Subcutaneous preadipocyte (primary cell): ENCODE results near the gene GATA5. TPM values are rescaled to one million over a fixed set of nuclear protein-coding genes. Genes with fewer than 3 reads are reported as not detected.

Experiments used
- total RNA-seq: library from RNA; depleted of rRNA; stranded (reverse); fragments of >200 nt; gene quantifications from 2 replicates; pipeline ENCODE4 v1.2.3, GENCODE V29; 2012

GATA5 gene, protein sequence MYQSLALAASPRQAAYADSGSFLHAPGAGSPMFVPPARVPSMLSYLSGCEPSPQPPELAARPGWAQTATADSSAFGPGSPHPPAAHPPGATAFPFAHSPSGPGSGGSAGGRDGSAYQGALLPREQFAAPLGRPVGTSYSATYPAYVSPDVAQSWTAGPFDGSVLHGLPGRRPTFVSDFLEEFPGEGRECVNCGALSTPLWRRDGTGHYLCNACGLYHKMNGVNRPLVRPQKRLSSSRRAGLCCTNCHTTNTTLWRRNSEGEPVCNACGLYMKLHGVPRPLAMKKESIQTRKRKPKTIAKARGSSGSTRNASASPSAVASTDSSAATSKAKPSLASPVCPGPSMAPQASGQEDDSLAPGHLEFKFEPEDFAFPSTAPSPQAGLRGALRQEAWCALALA
- not detected in 2 replicates for total RNA-seq

DNA sequence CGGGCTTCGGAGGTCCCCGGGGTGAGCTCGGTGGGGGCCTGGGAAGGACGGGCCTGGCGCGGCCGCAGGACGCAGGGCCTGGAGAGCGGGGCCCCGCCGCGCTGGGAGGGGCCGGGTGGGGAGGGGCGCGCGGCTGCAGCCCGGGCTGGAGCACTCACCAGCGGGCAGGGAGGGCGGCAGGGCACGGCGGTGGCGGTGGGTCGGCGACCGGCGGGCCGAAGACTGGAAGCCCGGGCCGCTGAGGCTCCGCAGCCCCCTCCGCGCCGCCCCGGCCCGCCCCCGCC lies at the start of gene GATA5:
Gene GATA5, minus strand, starts transcription at position 224 of the 284 bp plus-strand sequence. CDS start 474 bp downstream, outside the sequence.

DNA sequence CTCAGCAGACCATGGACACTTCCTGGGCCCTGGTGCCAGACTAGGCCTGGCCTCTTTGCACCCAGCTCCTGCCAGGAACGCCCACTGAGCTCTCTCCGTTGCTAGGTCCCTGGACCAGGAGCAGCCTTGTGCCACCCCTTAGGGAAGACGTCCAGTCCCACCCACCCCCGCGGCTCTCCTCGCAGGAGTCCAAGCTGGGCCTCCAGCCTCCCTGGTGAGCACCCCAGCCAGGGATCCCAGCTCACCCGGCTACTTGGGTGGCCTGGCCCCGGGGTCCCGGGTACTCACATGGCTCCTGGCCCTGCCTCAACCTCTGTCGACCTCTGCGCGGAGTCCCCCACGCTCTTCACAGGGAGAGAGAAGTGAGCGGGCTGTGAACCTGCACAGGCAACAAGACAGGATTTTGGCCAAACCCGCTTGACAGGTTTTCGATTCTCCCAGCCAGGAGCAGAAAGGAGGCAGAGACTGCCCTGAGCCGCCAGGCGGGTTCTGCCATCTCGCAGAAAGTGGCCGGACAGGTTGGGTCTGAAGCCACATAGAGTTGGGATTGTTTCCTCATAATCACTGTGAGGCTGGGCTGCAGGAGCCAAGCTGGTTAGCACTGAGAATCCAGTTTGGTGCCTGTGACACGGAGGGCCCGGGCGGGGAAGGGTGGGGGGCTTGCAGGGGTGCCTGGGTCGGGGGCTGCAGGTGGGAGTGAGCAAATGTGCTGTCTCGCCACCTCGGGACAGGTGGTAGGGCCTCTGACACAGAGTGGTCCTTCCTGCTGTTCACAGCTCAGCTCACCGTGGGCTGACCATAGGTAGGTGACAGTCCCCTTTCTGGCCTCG lies 48.4 kb downstream of the GATA5 start, which contains the start of gene RBBP8NL:
Gene RBBP8NL, minus strand, starts transcription at position 368 of the 830 bp plus-strand sequence. CDS start 7,892 bp downstream, outside the sequence.

Other genes starting within 250 kb of the GATA5 start
- 14.7 and 18.6 TPM in 2 replicates for gene OSBPL2, start 237.5 kb downstream of the GATA5 start, total RNA-seq
- gene ADRM1, start 173.0 kb downstream of the GATA5 start, total RNA-seq, result 112 and 115 TPM in 2 replicates
- 33.1 and 88.8 TPM in 2 replicates for gene LAMA5, start 108.7 kb downstream of the GATA5 start, total RNA-seq
- gene RPS21, start 88.9 kb downstream of the GATA5 start, total RNA-seq, result 347 and 816 TPM in 2 replicates
- 1.1 and 1.6 TPM in 2 replicates for gene CABLES2, start 68.7 kb downstream of the GATA5 start, total RNA-seq
- gene RBBP8NL, start 48.5 kb downstream of the GATA5 start, total RNA-seq, result not detected in 2 replicates
- gene SLCO4A1, start 166.5 kb upstream of the GATA5 start, total RNA-seq, result 0.73 and 7.2 TPM in 2 replicates
- 0.37 and 13.1 TPM in 2 replicates for gene NTSR1, start 232.8 kb upstream of the GATA5 start, total RNA-seq